ENCODE data around the gene HAPLN1.

DNA sequence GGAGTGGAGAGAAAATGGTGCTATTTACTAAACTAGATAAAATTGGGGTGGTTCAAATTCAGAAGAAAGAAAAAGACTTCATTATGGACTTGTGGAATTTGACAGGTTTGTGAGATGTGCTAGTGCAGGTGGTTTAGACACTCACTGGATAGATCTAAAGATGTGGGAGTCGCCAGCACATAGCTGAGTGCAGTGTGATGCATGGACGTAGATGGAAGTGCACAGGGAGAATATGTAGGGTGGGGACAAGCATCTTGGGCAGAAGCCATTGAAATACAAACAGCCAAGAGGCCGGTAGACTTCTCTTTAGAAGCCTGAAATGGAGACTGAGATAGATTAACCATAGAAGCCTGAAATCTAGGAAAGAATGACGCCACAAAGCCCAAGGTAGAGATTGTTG, 10.7 kb downstream of the HAPLN1 start:
- TF ChIP-seq TAF1 (IDR thresholded peaks at IDR 0.05; ENCODE audit: low read depth) (no peak), YY1 (IDR thresholded peaks at IDR 0.05; ENCODE audit: low read depth) (no peak)

All from Ishikawa (cell line).